ENCODE data around the gene RBMS2.
"Not testable (repeated sequence)": the region's sequence is repeated elsewhere in the genome, so short reads cannot be mapped to it uniquely, and the experiment has no call there.

The RBMS2 gene

GRCh38 chr12:56518570-56518969, 3.0 kb upstream of the RBMS2 start:
- peak; percentile 49 for DNase-seq

GRCh38 chr12:56520048-56520447, 1.6 kb upstream of the RBMS2 start:
- DNase-seq = no peak

GRCh38 chr12:56520506-56520905, 1.1 kb upstream of the RBMS2 start:
- no peak for DNase-seq

DNA sequence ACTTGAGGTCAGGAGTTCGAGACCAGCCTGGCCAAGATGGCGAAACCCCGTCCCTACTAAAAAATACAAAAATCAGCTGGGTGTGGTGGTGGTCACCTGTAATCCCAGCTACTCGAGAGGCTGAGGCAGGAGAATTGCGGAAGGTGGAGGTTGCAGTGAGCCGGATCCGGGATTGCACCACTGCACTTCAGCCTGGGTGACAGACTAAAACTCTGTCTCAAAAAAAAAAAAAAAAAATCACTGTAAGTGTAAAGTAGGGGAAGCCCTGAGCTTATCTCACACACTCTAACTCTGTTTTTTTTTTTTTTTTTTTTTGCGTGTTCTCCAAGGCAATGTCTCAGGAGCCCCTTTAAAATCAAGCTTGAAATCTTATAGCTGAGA, 421 bp upstream of the RBMS2 start:
- DNase-seq = no peak

DNA sequence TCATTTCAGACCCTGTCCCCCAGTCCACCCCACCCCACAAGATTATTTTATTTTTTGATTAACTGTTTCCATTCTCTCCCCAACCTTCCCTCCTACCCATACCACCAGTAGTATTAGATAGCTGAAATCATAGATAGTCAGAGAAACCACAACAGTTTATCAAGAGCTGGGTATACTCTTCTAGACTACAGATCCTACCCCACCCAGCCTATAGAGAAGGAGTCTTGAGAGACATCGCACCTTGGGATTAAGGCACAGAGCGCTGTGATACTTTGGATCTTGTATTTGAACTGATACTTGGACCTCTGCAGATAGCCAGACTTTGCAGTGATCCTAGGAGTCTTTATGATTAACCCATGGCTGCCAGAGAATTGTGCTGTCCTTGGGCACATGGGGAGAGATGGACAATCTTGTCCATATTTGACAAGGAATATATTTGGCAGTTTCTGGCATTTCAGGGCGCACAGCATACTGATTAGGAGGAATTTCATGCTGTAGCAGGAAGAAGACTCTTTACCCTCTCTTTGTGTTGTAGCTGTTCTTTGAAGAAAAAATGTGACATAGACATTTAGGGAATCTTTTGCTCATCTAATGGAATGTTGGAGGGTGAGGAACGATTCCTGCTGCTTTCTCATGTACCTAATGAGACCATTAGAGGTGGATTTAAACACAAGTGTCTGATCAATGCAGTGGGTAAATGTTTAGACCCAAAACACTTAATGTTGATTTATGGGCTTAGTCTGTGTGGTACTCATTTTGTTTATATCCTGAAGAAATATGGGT, 982 bp downstream of the RBMS2 start:
- peak; percentile 44 for DNase-seq

- peak; percentile 45 for DNase-seq
Measured at GRCh38 chr12:56528846-56529245, 7.2 kb downstream of the RBMS2 start.

DNA sequence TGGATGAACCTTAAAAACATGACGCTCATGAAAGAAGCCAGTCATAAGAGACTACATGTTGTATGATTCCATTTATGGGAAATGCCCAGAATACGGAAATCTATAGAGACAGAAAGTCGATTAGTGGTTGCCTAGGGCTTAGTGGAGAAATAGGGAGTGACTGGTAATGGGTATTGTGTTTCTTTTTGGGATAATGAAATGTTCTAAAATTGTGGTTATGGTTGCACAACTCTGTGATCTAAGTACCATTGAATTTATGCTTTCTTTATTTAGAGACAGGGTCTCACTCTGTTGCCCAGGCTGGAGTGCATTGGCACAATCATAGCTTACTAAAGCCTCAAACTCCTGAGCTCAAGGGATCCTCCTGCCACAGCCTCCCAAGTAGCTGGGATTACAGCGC, 8.0 kb downstream of the RBMS2 start:
- no peak for DNase-seq

DNA sequence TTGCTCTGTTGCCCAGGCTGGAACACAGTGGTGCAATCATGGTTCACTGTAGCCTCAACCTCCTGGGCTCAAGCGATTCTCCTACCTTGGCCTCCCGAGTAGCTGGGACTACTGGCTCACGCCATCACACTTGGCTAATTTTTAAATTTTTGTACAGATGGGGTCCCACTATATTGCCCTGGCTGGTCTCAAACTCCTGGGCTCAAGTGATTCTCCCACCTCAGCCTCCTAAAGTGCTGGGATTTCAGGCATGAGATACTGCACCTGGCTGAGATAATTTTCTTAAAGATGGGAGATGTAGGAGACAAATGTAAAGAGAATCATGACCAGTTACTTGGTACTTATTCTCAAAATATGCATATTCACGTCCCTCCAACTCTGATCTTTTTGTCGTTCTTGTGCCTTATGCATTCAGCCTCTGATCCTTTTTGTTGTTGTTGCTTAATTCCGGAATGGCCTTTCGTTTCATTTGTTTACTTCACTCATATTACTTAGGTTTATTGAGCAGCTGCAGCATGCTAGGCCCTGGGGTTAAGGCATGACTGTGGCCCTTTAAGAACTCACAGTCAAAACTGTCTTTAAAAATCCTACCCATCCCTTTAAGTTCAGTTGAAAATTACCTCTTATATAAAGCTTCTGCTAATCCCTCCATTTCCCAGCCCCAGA, 8.9 kb downstream of the RBMS2 start:
- DNase-seq = no peak

DNA sequence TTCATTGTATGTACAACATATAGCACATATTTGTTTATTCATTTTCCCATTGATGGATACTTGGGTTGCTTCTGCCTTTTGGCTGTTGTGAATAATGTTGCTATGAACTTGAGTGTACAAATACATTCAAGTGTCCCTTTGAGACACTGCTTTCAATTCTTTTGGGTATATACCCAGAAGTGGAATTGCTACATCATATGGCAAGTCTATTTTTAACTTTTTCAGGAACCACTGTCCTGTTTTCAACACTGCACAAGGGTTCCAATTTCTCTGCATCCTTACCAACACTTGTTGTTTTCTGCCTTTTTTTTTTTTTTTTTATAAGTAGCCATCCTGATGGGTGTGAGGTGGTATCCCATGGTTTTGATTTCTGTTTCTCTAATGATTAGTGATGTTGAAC, 15.9 kb downstream of the RBMS2 start:
- no peak for DNase-seq

GRCh38 chr12:56541631-56542030, 20.0 kb downstream of the RBMS2 start:
- DNase-seq = no peak

DNA sequence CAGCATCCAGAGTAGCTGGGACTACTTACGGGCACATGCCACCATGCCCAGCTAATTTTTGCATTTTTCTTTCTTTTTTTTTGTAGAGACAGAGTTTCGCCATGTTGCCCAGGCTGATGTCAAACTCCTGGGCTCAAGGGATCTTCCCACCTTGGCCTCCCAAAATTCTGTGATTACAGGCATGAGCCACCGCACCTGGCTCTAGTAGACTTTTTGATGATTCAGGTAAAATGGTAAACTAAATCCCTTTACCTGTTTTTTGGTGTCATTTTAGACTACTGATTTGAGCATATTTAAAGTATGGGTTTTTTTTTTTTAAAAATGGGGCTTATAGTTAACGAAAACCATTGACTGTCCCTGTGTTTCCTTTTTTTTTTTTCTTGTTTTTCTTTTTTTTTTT, 20.5 kb downstream of the RBMS2 start:
- DNase-seq = no peak

DNA sequence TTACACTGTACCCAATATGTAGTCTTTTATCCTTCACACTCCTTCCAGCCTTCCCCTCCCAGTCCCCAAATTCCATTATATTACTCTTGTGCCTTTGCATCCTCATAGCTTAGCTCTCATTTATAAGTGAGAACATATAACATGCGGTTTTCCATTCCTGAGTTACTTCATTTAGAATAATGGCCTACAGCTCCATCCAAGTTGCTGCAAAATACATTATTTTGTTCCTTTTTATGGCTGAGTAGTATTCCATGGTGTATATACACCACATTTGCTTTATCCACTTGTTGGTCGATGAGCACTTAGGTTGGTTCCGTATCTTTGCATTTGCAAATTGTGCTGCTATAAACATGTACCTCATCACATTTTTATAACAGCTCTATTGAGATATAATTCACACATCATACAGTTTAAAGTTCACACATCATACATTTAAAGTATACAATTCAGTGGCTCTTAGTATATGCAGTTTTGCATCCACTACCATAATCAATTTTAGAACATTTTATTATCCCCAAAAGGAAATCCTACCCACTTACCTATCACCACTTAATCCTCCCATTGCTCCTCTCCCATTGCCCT, 23.5 kb downstream of the RBMS2 start:
- DNase-seq = no peak

GRCh38 chr12:56546680-56547079, 25.1 kb downstream of the RBMS2 start:
- DNase-seq = no peak

DNA sequence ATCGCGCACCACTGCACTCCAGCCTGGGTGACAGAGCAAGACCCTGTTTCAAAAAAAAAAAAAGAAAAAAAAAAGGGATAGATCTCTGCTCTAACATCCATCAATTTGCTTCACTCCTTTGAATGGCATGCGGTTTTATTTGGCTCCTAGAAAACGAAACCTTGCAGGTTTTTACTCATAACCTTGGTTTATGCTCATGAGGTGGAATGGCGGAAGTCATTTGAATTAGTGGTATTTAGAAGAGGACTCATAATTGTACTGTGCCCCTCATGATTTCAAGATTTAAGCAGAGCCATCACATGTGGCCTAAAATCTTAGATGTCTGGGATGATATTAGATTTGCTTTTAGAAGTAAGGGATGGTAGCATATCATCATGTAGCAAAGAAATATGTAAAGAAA, 29.4 kb downstream of the RBMS2 start:
- no peak for DNase-seq

GRCh38 chr12:56565510-56566101, 44.0 kb downstream of the RBMS2 start:
- DNase-seq = peak; percentile 64

- no peak for DNase-seq
Measured at GRCh38 chr12:56568146-56568545, 46.5 kb downstream of the RBMS2 start.

- peak; percentile 38 for DNase-seq
Measured at GRCh38 chr12:56571121-56571520, 49.5 kb downstream of the RBMS2 start.

DNA sequence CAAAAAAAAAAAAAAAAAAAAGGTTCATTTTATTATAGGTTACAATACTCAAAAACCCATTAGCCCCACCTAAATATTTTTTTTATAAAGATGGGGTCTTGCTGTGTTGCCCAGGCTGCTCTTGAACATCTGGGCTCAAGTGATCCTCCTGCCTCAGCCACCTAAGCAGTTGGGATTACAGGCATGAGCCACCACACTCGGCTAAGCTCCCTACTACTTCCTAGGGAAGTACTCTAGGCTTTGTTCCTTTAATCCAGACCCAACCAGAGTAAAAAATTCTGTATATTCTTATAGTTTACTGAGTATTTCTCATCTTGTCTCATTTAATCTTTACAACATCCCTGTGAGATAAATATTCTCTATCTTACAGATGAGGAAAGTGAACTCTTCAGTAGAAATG, 50.7 kb downstream of the RBMS2 start:
- DNase-seq = no peak

- peak; percentile 30 for DNase-seq
Measured at GRCh38 chr12:56574210-56574609, 52.6 kb downstream of the RBMS2 start.

GRCh38 chr12:56577248-56577647, 55.6 kb downstream of the RBMS2 start:
- DNase-seq = not testable (repeated sequence)

GRCh38 chr12:56578983-56579546, 57.4 kb downstream of the RBMS2 start:
- DNase-seq = no peak

DNA sequence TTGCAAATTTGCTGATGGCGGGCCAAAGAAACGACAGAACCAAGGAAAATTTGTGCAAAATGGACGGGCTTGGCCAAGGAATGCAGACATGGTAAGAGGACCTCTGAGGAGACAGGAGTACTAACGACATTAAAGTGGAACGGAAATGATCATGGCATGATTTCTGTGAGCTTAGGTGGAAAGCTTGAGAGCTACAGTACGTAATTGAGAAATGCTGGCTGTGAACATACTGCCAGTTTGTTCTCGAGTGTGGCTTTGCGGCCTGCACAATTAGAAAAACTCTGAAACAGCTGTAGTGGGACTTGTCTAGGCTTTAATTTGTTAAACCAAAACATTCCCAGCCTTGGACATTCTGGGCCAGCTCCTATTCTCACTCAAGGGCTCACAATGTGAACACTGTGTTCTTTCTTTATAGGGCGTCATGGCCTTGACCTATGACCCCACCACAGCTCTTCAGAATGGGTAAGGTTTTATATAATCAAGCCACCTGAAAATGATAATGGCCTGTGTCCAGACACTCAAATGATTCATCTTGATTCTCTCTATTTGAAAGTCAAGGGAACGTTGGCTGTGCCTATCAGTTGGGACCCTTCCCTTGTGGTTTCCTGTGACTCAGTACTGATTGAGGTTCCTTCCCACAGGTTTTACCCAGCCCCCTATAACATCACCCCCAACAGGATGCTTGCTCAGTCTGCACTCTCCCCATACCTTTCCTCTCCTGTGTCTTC, 60.0 kb downstream of the RBMS2 start:
- peak; percentile 45 for DNase-seq

DNA sequence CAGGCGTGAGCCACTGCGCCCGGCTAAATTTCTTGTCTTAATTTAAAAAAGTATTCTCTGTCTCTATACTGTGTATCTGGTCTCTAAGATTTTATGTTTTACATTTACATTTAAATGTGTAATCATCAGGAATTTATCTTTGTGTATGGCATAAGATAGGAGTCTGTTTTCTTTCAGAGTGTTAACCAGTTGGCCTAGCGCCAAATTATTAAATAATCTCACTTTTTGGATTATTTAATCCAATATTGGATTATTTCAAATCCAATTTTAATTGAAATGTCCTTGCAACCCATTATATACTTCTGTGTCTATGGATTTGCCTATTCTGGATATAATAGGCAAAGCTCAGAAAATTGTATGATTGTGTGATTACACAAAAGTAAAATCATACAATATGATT, 63.5 kb downstream of the RBMS2 start:
- DNase-seq = no peak

Measured in fibroblast of skin of right quadriceps (primary cell).